LHCN-M2 (cell line): ENCODE measurements around the gene OR10H1. TPM values are rescaled to one million over a fixed set of nuclear protein-coding genes. Genes with fewer than 3 reads are reported as not detected.
"Not testable (repeated sequence)": the region's sequence is repeated elsewhere in the genome, so short reads cannot be mapped to it uniquely, and the experiment has no call there.

ENCODE experiments used
- DNase-seq: peaks from one replicate; pipeline ENCODE4 v3.0.0-alpha.2; 2012; ENCODE audit warnings: low read depth
- polyA plus RNA-seq: library from polyadenylated mRNA; unstranded; fragments of >200 nt; gene quantifications from one replicate; pipeline ENCODE4 v1.2.1, GENCODE V29; 2012; ENCODE audit warnings: missing spikeins
- total RNA-seq: library from RNA; depleted of rRNA; stranded (reverse); fragments of >200 nt; gene quantifications from 2 replicates; pipeline ENCODE4 v1.2.3, GENCODE V29; 2014; rRNA removed

The OR10H1 gene, protein sequence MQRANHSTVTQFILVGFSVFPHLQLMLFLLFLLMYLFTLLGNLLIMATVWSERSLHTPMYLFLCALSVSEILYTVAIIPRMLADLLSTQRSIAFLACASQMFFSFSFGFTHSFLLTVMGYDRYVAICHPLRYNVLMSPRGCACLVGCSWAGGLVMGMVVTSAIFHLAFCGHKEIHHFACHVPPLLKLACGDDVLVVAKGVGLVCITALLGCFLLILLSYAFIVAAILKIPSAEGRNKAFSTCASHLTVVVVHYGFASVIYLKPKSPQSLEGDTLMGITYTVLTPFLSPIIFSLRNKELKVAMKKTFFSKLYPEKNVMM
- not detected in 2 replicates for total RNA-seq
- polyA plus RNA-seq: not detected

DNA sequence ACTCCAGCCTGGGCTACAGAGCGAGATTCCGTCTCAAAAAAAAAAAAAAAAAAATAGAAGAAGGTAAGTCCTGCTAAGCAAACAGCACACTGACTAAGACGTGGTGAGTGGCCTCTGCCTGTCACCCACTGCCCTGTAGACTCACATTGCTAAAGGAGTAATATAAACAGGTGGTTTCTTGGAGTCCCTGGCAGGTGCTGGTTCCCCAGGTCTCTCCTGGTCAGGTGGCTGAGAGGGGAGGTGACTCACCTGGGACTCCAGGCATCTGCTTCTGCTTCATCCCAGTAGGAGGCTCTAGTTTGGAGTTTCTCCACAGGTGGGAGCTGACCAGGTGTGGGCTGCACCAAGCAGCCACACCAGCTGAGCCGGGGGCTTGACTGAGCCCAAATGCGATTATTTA lies at the start of gene OR10H1:
TSS of gene OR10H1 (minus strand) at position 359 of the 400 bp plus-strand sequence. CDS start 7,627 bp downstream, outside the sequence.
- DNase-seq: no peak

DNA sequence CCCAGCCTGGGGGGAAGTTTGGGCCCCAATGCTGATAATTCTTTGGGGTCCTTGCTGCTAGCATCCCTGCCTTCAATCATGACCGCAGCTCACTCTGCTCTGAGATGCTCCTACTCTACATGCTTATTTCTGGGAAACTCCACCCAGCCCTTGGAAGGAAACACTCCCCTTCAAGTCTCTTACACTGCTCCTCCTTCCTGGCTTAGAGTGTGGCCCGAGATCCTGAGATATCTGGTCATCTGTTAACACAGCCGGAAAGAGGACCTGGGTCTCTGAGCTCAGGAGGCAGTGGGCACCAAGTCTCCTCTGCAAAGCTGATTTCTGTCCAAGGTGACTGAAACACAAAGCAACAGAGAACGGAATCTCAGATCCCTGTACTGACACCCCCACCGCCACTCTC lies 49.4 kb upstream of the OR10H1 start:
- DNase-seq: no peak

DNA sequence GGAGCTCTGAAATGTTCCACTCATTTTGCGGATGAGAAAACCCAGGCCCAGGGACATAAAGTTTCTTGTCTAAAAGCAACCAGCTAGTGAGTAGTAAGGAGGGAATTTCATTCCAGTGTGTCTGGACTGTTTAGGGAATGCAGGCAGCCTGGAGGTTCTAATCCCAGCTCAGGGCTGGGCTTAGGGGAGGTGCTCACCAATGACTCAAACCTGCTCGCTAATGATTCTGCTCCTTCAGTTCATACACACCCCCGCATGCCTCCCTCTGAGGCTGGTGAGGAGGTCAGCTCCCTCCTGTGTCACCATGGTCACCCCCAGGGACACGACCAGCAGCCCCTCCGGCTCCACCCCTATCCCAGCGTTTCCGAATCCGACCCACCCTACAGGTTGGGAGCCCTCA lies 47.8 kb upstream of the OR10H1 start:
- no peak for DNase-seq

DNA sequence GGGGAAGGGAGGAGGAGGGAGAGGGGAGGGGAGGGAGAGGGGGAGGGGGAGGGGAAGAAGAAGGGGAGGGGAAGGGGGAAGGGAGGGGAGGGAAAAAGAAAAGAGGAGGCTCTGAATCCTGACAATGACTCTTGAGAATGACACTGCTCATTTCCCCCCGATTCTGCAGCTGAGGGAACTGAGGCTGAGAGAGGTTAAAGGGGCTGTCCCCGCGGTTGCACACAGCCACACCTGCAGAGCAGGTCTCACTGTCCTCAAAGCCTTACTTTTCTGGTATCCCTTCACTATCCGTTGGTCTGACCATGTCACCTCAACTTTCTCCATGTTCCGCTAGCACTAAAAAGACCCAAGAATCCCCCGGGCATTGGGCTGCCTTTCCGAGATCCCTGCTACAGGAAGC lies 47.0 kb upstream of the OR10H1 start:
- no peak for DNase-seq

DNA sequence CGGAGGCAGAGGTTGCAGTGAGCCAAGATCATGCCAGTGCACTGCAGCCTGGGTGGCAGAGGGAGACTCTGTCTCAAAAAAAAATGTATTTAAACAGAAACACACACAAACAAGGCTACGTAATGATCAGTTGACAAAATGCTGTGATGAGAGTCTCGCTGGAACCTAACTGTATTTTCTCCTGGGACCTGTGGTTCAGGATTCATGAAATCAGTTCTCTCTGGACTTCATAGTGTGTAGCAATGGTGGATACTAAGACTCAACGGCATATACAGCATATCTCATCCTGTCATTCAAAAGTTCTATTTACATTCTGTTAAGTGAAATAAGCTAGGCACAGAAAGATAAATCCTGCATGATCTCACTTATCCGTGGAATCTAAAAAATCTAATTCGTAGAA lies 45.1 kb upstream of the OR10H1 start:
- DNase-seq: no peak

DNA sequence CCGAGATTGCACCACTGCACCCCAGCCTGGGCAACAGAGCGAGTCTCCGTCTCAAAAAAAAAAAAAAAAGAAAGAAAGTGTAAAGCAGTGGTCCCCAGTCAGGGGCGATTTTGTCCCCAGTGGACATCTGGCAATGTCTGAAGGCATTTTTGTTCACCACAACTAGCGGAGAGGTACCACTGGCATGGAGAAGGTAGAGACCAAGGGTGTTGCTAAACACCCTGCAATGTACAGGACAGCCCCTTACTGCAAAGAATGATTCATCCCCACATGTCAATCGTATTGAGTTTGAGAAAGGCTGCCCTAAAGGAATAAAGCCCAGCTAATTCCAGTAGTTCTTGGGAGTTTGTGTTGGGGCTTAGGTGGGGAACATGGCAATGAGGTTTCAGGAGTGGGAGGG lies 43.7 kb upstream of the OR10H1 start:
- no peak for DNase-seq

DNA sequence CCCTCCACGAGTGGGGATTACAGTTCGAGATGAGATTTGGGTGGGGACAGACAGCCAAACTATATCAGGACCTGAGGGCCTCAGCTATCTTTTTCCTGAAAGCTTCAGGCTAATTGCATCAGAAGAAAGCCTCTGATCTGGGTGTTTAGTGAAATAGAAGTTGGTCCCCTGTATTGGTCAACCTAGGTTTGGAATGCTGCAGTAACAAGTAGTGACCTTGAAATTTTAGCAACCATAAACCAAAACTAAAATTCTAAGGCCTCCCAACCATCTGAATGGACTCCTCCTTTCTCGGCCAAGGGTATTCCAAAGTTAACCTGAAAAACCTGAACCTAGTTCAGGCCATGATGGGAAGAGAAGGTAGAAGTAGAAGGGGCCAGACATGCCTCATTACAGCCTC lies 34.9 kb upstream of the OR10H1 start:
- no peak for DNase-seq

DNA sequence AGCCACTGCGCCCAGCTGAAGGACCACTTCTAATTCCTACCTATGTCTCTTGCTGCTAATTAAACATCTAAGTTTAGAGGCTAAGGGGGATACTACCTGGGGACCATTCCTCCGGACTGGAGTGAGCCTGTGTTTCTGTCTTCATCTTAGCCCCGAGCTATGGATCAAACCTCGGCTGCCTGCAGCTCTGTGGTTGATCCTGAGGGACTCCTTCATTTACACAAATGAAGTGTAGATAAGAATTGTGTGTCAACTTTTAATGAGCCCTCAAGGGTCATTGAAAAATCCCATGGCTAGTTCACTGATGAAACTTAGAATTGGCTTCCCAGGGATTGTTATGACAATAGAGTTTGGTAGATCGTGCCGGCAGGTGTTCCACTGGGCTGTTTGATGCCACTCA lies 31.5 kb upstream of the OR10H1 start:
- DNase-seq: no peak

DNA sequence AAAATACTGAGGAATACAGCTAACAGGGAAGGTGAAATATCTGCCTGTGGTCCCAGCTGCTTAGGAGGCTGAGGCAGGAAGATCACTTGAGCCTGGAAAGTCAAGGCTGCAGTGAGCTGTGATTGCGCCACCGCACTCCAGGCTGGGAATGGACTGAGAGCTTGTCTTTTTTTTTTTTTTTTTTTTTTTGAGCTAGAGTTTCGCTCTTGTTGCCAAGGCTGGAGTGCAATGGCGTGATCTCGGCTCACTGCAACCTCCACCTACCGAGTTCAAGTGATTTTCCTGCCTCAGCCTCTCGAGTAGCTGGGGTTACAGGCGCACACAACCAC lies 28.4 kb upstream of the OR10H1 start:
- not testable (repeated sequence) for DNase-seq

DNA sequence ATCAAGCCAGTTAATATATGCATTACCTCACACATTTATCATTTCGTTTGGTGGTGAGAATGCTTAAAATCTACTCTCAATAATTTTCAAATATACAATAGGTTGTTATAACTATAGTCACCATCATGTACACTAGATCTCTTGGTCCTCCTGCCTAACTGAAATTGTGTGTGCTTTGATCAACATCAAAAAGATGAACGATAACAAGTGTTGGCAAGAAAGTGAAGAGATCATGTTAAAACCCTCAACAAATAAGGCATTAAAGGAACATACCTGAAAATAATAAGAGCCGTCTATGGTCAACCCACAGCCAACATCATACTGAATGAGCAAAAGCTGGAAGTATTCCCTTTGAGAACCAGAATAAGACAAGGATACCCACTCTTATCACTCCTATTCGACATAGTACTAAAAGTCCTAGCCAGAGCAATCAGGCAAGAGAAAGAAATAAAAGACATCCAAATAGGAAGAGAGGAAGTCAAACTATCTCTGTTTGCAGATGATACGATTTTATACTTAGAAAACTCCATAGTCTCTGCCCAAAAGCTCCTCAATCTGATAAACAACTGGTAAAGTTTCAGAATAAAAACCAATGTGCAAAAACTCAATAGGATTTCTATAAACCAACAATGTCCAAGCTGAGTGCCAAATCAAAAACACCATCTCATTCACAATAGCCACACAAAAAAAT lies 27.9 kb upstream of the OR10H1 start:
- DNase-seq: no peak

DNA sequence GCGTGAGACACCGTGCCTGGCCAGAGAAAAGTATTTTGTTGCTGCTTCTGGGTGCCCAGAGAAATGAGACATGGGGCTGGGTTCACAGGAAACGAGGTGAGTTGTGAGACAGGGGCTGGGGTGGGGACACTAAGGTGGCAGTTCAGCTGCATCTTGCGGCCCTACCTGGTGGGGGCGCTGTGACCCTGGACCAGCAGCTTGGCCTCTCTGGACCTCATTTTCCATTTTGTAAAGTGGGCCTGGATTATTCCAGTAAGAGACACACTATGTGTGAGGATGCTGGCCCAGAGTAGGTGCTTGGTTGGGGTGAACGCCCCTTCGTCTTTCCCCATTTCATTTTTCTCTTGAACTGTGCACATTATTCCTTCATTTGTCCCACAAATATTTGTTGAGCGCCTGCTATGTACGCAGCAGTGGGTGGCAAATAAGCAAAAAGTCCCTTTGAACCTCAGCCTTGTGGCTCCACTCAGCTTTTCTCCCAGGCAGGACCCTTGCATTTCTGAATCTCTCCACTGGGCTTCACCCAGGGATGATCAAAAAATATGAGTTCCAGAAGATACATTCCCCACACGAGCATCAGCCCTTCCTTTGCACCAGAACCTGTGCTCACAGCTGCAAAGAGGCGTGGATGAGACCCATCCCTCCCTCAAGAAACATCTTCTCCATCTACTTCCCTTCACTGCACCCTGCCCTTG lies 26.6 kb upstream of the OR10H1 start:
- DNase-seq: no peak

DNA sequence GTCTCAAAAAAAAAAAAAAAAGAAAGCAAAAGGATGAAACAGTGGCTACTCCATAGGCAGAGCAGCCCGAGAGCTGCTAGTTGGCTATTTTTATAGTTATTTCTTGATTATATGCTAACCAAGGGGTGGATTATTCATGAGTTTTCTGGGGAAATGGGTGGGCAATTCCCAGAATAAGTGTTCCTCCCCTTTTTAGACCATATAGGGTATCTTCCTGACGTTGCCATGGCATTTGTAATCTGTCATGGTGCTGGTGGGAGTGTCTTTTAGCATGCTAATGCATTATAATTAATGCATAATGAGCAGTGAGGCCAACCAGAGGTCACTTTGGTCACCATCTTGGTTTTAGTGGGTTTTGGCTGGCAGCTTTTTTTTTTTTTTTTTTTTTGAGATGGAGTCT lies 25.4 kb upstream of the OR10H1 start:
- DNase-seq: no peak

DNA sequence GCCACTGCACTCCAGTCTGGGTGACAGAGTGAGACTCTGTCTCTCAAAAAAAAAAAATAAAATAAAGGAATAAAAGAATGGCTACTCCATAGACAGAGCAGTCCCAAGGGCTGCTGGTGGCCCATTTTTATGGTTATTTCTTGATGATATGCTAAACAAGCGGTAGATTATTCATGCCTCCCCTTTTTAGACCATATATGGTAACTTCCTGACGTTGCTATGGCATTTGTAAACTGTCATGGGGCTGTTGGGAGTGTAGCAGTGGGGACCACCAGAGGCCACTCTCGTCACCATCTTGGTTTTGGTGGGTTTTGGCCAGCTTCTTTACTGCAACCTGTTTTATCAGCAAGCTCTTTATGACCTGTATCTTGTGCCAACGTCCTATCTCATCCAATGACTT lies 24.4 kb upstream of the OR10H1 start:
- DNase-seq: not testable (repeated sequence)

DNA sequence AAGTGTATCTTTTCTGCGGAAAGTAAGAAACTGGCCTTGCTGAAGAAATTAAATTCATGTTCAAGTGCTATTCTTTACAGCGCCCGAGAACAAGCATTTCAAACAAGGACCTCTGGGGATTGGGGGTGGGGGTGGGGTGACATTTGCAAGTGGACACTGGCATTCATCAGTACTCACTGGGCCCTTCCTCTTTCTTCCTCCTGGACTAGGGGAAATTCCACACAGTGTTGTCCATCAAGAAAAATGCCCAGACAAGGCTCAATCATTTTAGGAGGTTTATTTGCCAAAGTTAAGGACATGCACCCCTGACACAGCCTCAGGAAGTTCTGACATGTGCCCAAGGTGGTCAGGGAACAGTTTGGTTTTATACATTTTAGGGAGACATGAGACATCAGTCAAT lies 22.9 kb upstream of the OR10H1 start:
- DNase-seq: no peak

DNA sequence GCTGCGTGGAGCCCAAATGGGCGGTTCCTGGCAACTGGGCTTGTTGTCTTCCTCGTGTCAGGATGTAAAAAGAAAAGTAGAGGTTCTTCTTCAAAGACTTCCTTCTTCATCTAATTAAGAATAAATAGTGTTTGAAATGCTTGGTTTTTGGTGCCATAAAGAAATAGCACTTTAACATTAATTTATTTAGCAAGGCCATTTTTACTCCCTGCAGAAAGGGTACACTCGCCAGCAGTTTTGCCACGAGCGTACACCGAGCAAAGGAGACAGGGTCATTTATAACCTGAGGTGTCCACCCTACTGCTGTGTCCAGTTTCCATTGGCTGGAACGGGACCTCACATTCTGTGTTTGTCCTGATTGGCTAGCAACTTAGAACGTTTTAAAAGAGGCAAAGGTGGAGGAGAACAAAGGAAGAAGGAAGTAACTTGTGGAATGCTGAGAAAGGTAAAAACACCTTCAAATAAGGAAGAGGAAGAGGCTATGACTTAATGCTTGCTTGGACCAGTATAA lies 21.8 kb upstream of the OR10H1 start:
- DNase-seq: no peak

DNA sequence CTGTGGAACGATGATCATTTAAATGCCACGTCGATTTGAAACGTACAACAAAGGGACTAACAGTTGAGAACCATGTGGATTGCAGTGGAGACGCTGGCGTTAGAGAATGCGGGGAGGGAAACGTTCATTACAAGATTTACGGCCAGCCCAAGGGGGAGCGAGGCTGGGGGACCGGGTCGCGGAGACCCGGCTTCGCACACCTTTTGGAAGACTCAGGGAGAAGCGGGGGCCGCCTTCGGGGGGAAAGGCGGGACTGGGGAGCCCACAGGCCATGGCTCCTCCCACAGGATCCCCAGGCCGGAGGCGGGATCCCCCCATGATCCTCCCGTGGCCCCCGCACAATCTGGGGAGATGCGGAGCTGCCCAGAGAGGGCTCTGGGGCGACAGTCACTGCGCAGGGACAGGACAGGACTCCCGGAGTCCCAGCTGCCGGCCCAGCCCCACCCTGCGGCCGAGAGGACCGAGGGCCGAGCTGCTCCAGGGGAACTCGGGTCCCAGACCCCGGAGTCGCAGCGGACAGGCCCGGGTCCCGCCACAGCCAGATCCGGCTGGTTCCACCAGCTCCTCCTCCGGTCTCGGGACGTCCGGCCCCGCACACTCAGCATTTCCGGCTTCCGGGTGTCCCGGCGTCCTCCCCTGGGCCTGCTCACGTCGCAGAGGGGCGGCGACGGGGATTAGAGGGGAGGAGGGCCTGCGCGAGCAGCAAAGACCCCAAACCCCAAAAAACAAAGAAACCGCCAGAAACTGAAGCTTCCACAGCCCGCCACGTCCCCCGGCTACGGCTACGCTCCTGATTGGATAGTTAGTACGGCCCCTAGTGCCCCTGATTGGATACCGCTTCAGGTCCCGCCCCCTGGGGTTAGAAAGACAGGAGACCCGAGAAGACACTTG lies 21.1 kb upstream of the OR10H1 start:
- peak; percentile 83 for DNase-seq

DNA sequence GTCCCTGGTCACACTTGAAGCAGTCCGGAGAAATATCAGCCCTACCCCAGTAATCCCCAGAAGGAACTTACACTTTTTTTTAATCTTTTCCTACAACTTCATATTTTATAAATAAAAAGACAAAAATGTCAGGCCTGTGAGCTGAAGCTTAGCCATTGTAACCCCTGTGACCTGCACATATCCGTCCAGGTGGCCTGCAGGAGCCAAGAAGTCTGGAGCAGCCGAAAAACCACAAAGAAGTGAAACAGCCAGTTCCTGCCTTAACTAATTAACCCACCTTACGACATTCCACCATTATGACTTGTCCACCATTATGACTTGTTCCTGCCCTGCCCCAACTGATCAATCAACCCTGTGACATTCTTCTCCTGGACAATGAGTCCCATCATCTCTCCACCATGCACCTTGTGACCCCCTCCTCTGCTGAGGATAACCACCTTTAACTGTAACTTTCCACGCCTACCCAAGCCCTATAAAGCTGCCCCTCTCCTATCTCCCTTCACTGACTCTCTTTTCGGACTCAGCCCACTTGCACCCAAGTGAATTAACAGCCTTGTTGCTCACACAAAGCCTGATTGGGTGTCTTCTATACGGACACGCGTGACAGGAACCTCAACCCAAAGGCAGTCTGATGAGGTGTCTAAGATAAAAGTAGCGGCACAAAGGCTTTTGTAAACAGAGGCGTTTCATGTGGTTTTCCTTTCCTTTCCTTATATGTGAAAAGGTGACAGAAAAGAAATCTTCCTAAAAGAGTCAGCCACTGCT lies 20.3 kb upstream of the OR10H1 start:
- not testable (repeated sequence) for DNase-seq

DNA sequence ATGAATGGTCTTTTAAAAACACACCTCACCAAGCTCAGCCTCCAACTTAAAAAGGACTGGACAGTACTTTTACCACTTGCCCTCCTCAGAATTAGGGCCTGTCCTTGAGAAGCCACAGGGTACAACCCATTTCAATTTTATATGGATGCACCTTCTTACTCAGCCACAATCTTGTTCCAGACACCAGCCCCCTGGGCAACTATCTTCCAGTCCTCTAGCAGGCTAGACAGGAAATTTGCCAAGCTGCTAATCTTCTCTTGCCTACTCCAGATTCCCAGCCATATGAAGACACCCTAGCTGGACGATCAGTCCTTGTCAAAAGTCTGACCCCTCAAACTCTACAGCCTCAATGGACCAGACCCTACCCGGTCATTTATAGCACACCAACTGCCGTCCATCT lies 18.8 kb upstream of the OR10H1 start:
- DNase-seq: not testable (repeated sequence)

DNA sequence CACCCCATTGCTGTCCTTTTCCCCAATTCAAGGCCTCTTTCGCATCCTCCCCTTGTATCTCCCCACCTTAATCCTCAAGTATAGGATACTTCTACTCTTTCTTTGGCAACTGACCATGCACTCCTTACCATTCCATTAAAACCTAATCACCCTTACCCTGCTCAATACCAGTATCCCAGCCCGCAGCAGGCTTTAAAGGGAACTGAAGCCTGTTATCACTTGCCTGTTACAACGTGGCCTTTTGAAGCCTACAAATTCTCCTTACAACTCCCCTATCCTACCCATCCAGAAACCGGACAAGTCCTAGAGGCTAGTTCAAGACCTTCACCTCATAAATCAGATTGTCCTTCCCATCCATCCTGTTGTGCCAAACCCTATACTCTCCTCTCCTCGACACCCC lies 16.2 kb upstream of the OR10H1 start:
- no peak for DNase-seq

DNA sequence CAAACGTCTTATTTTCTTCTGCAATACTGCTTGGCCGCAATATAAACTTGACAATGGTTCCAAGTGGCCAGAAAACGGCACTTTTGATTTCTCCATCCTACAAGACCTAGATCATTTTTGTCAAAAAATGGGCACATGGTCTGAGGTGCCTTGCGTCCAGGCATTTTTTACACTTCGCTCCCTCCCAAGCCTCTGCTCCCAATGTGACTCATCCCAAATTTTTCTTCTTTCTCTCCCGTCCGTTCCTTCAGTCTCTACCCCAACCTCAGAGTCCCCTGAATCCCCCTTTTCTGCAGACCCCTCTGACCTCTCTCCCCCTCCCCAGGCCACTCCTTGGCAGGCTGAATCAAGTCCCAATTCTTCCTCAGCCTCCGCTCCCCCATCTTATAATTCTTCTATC lies 14.3 kb upstream of the OR10H1 start:
- DNase-seq: no peak

DNA sequence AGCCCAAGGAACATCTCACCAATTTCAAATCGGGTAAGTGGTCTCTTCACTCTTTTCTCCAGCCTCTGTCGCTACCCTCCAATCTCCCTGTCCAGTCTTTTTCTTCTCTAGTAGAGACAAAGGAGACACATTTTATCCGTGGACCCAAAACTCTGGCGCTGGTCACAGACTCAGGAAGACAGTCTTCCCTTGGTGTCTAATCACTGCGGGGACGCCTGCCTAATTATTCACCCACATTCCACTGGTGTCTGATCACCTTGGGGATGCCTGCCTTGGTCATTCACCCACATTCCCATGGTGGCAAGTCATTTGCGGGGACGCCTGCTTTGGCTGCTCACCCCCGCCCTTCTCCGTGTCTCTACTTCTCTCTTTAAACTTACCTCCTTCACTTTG lies 13.8 kb upstream of the OR10H1 start:
- DNase-seq: no peak
